HG02610 (cell line): ENCODE results near the gene RGL1.

Source experiments
- ATAC-seq: cut with Tn5 transposase; IDR thresholded peaks from one replicate; pipeline ENCODE4 v1.9.1; 2021; ENCODE audit warnings: mild to moderate bottlenecking, moderate library complexity; ENCODE audit not compliant: unreplicated experiment

Gene RGL1

DNA sequence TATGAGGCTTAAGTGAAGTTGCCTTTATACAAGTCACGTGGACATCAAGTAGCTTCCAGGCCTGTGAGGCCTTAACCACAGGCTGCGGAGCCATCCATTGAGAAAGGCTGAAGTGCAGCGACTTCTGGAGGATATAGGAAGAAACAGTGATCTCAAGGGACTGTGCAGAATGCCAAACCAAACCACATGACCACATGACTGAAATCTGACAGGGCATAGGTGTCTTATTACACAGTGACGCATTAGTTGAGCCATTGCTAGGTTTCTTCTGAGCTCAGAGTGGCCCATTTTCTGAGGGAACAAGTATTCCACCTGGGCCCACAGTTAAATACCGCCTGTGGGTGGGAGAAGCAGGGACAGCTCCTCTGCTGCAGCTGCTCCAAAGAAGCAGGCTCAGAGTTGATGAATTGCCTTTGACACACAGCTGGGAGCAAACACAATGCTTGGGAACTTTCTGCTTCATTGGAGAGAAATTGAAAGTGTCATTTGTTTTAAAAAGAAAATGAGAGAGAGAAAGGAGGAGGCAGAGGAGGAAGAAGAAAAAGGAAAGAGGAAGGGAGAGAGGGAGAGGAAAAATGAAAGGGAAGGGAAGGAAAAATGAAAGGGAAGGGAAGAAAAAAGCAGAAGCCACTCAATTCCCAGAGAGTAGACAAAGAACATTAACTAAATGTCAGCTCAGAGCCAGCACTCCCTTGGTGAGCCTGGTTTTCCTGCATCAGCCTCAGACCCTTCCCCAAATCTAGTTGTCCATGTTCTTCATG lies 138.2 kb downstream of the RGL1 start:
- ATAC-seq, result peak; percentile 79

DNA sequence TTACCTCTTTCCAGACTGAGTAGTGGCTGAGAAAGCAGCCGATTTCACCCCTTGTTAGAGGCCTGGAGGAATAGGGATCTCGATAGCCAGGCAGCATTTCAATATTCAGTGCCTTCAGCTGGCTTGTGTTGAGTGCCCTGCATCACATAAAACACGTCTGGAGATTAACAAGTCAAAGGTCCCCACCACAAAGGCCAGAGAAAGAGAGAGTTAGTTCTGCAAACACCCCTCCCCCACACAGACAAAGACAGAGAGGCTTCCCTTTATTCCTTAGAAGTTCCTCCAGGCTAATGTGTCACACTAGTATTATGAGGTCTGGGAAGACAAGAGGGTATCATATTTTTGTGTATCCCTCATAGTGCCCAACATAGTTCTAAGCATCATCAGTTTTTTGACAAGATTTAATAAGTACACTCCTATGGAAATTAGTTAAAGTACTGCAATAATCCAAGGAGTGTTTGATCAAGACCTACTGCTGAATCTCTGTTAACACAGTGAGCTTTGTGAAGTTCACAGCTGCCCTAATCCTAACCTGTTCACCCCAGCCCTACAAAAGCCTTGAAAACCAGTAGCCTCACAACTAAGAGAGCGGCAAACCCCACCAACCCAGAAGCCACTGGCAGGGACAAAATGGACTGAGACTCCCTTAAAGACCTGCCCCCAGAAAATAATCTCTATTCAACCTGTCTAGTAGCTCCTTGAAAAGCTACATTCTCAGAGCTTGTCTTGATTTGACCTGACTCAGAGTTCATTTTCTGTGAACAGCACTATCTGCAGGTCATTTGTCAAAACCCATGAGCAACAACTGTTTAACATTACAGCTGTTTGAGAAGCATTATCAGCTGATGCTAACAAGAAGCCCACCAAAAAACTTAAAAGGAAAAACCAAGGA lies 140.8 kb downstream of the RGL1 start:
- no peak for ATAC-seq

- ATAC-seq, result no peak
These were observed 141.3 kb downstream of the RGL1 start for GRCh38 chr1:183946320-183946613.

GRCh38 chr1:183947988-183948387 lies 143.1 kb downstream of the RGL1 start:
- no peak for ATAC-seq

DNA sequence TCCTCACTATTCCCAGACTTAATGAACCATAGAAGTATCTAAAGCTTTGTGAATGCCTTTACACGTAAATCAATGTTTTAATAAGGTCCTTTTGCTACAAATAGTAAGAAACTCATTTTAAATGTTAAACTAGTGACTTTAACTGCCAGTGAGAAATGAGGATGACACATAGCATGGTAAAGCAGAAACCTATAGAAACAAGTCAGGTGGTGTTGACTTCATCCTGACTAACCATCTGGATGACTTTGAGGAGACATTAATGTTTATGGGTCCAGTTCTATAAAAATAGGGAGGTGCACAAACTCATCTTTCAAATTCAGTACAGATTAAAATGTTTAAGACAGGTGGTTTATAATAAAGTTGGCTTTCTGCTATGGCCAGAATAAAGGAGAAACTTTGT lies 147.2 kb downstream of the RGL1 start:
- no peak for ATAC-seq

DNA sequence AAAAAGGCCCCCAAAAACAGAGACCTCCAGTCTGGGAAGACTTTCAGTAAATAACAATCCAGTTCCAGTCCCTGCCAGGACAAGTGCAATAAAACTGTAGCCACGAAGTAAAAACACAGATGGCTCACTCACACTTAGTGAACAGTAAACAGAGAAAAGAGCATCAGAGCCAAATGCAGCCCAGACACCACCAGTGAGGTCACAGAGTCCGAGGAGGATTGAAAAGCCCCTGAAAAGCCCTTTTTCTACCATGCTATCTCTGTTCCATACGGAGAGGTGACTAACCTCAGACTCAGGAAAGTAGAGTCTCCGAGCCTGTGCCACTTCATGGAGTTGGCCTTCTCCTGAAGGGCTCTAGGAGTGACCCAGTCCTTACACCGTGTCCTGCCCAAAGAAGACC lies 148.1 kb downstream of the RGL1 start:
- no peak for ATAC-seq

DNA sequence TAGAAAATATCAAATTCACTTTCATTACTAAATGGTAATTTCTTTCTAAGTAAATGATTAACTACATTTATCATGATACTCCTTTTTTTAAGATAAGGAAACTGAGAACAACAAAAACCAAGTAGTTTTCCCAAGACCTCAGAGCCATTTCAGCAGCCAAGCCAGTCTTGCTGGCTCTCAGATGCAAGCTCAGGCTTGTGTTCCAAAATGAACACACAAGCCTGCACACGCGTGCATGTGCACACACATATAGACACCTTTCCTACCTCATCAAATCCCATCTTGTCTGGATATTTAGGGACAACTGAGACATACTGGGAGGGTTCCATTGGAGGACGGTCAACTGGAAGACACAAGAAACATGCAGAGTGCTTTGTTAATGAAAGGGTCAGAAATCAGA lies 149.6 kb downstream of the RGL1 start:
- no peak for ATAC-seq

GRCh38 chr1:183956559-183957188 lies 151.8 kb downstream of the RGL1 start:
- peak; percentile 100 for ATAC-seq

- ATAC-seq, result no peak
These were observed 152.4 kb downstream of the RGL1 start for GRCh38 chr1:183957216-183957830.

- ATAC-seq, result no peak
These were observed 154.0 kb downstream of the RGL1 start for GRCh38 chr1:183958958-183959357.

GRCh38 chr1:183961132-183961531 lies 156.2 kb downstream of the RGL1 start:
- no peak for ATAC-seq

GRCh38 chr1:183962903-183963302 lies 158.0 kb downstream of the RGL1 start:
- no peak for ATAC-seq

- no peak for ATAC-seq
These were observed 160.8 kb downstream of the RGL1 start for GRCh38 chr1:183965726-183966125.

DNA sequence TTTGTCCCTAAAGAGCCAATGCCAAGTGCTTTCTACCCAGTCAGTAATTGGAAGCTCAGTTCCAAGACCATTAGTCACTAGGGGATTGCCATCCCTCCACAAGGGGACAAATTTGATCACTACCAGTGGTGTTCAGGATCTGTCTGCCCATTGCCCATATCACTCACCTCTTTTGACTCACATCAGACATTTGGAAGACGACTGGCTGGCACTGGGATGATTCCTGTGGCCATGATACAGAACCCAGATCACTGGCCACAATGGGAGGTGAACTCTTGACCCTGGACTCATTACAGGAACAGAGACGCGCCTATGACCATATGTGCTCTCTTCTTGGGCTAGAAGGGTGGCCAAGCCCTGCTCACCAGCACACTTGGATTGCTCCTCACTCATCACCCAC lies 161.6 kb downstream of the RGL1 start:
- ATAC-seq, result no peak

DNA sequence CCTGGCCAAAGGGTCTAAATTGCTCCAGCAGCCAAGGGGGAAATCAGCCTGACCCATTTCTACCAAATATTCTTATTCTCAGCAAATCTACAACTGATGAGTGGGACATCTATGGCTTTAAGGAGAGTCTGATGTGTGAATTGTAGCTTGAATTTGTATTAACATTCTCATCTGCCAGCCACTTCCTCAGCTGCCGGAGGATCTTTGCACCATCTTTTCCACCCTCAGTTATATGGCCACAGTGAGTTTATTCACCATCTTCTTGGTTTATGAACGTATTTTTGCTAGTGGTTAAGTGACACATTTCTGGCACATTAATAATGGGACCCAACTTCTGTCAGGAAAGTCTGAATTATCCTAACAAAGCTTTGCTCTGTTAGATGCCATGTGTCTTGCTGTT lies 163.0 kb downstream of the RGL1 start:
- no peak for ATAC-seq

DNA sequence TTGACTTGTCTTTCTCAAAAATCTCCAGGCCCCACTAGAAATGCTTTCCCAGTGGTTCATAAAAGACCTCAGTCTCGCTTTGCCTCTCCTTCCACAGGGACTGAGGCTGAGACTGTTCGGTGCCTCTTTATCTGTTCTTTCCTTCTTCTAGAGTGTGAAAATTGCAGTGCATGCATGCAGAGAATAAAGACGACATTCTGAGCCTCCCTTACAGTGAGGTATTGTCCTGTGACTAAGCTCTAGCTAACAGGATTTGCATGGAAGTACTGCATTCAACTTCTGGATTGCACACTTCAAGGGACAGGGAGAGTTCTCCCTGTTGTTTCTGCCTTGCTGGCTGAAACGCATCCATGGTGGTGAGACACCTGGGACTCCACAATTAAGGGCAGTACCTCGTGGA lies 163.5 kb downstream of the RGL1 start:
- no peak for ATAC-seq

DNA sequence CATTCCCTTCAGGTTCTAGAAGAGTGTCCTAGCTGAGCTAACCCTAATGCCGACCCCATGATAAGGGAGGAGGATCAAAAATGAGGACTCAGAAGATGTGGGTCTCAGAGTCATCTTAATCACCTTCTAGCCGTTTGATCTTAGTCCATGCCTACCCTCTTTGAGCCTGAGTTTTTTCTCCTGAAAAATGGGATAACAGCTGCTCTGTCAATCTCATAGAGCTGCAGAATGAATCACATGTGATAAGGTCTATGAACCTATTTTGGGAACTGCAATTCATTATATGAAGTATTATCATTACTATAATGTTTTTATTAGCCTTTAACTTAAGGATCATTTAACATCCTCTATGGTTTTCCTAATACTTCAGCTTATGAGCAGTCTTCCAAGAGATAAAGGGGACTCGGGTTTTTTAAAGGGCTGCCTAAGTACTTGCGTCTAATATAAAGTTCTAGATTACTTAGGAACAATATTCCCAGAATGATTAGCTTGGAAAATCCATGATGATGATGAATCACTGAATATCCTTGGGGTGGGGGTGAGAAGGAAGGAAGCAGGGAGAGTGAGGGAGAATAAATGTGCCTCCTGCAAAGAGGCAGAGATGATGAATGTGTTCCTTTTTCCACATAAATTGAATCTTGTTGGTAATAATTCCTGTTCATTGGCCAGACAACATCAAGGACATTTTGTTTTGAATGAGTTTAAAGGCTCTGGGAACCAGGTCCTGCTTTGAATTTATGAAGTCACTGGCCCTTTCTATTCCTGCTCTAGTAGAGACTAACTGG lies 165.8 kb downstream of the RGL1 start:
- no peak for ATAC-seq

DNA sequence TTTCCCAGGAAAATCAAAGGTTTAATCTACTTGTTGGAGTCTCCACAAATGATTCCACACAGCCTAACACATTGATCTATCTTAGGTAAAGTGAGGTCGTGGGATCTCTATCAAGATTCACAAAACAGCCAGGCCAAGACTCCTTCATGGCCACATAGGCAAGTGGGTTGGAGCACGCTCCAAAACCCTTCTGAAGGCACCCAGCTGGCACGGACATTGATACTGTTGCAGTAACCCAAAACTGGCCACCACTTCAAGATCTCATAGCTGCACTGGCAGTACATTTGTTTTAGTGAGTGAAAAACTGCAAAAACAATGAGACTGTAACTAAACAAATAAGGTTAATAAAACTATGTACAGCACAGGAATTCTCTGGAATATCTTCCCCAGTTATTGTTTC lies 170.7 kb downstream of the RGL1 start:
- no peak for ATAC-seq

DNA sequence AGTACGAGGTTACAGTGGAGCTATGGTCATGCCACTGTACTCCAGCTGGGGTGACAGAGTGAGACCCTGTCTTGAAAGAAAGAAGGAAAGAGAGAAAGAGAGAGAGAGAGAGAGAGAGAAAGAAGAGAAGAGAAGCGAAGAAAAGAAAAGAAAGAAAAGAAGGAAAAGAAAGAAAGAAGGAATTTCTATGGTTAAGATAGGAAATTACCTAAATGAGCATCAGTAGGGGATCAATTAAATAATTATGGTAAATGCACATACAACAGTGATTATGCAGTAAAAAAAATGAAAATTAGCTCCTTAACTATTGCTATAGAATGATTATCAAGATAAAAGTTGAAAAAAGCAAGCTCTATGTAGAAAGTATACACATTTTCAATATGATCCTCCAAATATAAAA lies 172.8 kb downstream of the RGL1 start:
- no peak for ATAC-seq
